Mesenchymal stem cell (in vitro differentiated cells and primary cell): ENCODE measurements around the gene PHETA2.

Experiments
- DNase-seq: peaks from one replicate; pipeline ENCODE4 v3.0.0-alpha.2; 2013
- H2AFZ ChIP-seq: one replicate; pipeline ENCODE4 v1.6.1; 2013; ENCODE audit warnings: low read depth, mild to moderate bottlenecking, control low read depth, inconsistent platforms, low read length, moderate library complexity
- H2AK5ac ChIP-seq: 2 replicates; pipeline ENCODE4 v1.6.1; 2013; ENCODE audit warnings: low read length, moderate library complexity, mild to moderate bottlenecking, inconsistent platforms; ENCODE audit not compliant: severe bottlenecking
- H2BK120ac ChIP-seq: one replicate; pipeline ENCODE4 v1.6.1; 2013; ENCODE audit warnings: low read depth, mild to moderate bottlenecking, inconsistent platforms, low read length, moderate library complexity
- H2BK12ac ChIP-seq, 2 experiments: one replicate each; pipeline ENCODE4 v1.6.1; 2013; ENCODE audit warnings: inconsistent platforms in 2 of 2, low read length in 2 of 2, mild to moderate bottlenecking in 2 of 2, moderate library complexity in 2 of 2, control low read depth in 1 of 2
- H2BK15ac ChIP-seq: one replicate; pipeline ENCODE4 v1.6.1; 2013; ENCODE audit warnings: mild to moderate bottlenecking, low read depth, inconsistent platforms; ENCODE audit not compliant: poor library complexity, severe bottlenecking
- H2BK5ac ChIP-seq: 2 replicates; pipeline ENCODE4 v1.6.1; 2013; ENCODE audit warnings: low read depth, mild to moderate bottlenecking, low read length, control low read depth, inconsistent platforms; ENCODE audit not compliant: poor library complexity, severe bottlenecking
- H3K14ac ChIP-seq, 2 experiments: one replicate each; pipeline ENCODE4 v1.6.1; 2013; ENCODE audit warnings: inconsistent platforms in 2 of 2, low read length in 2 of 2, control low read depth in 1 of 2, mild to moderate bottlenecking in 1 of 2, moderate library complexity in 1 of 2
- H3K18ac ChIP-seq, 2 experiments: one replicate each; pipeline ENCODE4 v1.6.1; 2013; ENCODE audit warnings: inconsistent platforms in 2 of 2, low read length in 2 of 2, control low read depth in 1 of 2, low read depth in 1 of 2, mild to moderate bottlenecking in 1 of 2
- H3K23ac ChIP-seq, 2 experiments: one replicate each; pipeline ENCODE4 v1.6.1; 2013; ENCODE audit warnings: inconsistent platforms in 2 of 2, low read length in 2 of 2, mild to moderate bottlenecking in 2 of 2, moderate library complexity in 2 of 2, control low read depth in 1 of 2
- H3K27ac ChIP-seq: 2 replicates; pipeline ENCODE4 v1.5.1; 2013; ENCODE audit warnings: mild to moderate bottlenecking, moderate library complexity, low read length, control low read depth, inconsistent platforms; ENCODE audit not compliant: poor library complexity, severe bottlenecking
- H3K27me3 ChIP-seq, 2 experiments: 2 replicates each; pipeline versions ENCODE4 v1.6.1 to v1.7.0; 2013; ENCODE audit warnings: low read length in 2 of 2, mild to moderate bottlenecking in 2 of 2, moderate library complexity in 2 of 2, control low read depth in 1 of 2, inconsistent platforms in 1 of 2; ENCODE audit not compliant: control insufficient read depth in 1 of 2, insufficient read depth in 1 of 2
- H3K36me3 ChIP-seq, 2 experiments: 2 replicates each; pipeline versions ENCODE4 v1.6.1 to v1.7.0; 2013; ENCODE audit warnings: low read length in 2 of 2, control low read depth in 1 of 2, inconsistent platforms in 1 of 2, low read depth in 1 of 2, mild to moderate bottlenecking in 1 of 2; ENCODE audit not compliant: insufficient read depth in 2 of 2, control insufficient read depth in 1 of 2
- H3K4ac ChIP-seq, 2 experiments: one replicate each; pipeline ENCODE4 v1.6.1; 2013; ENCODE audit warnings: inconsistent platforms in 2 of 2, low read length in 2 of 2, mild to moderate bottlenecking in 2 of 2, moderate library complexity in 2 of 2, control low read depth in 1 of 2, low read depth in 1 of 2
- H3K4me1 ChIP-seq: 2 replicates; pipeline ENCODE4 v1.6.1; 2013; ENCODE audit warnings: low read depth, low read length, control low read depth; ENCODE audit not compliant: control insufficient read depth, insufficient read depth
- H3K4me2 ChIP-seq: 2 replicates; pipeline ENCODE4 v1.6.1; 2013; ENCODE audit warnings: low read length, mild to moderate bottlenecking, inconsistent platforms; ENCODE audit not compliant: poor library complexity, severe bottlenecking
- H3K4me3 ChIP-seq, 2 experiments: 2 replicates each; pipeline versions ENCODE4 v1.5.1 to v1.7.0; 2013; ENCODE audit warnings: low read length in 2 of 2, mild to moderate bottlenecking in 2 of 2, control low read depth in 1 of 2, low read depth in 1 of 2; ENCODE audit not compliant: insufficient read depth in 1 of 2
- H3K79me1 ChIP-seq: replicated peaks from 2 replicates; pipeline ENCODE4 v1.6.1; 2013; ENCODE audit warnings: mild to moderate bottlenecking, control low read depth, low read length, inconsistent platforms; ENCODE audit not compliant: poor library complexity, severe bottlenecking
- H3K9ac ChIP-seq: 2 replicates; pipeline ENCODE4 v1.7.0; 2013; ENCODE audit warnings: mild to moderate bottlenecking, low read length, moderate library complexity
- H3K9me3 ChIP-seq: 2 replicates; pipeline ENCODE4 v1.7.0; 2013; ENCODE audit warnings: mild to moderate bottlenecking, low read length; ENCODE audit not compliant: control insufficient read depth
- H4K8ac ChIP-seq: one replicate; pipeline ENCODE4 v1.6.1; 2013; ENCODE audit warnings: inconsistent platforms, mild to moderate bottlenecking, low read length, moderate library complexity
- H4K91ac ChIP-seq: one replicate; pipeline ENCODE4 v1.6.1; 2013; ENCODE audit warnings: mild to moderate bottlenecking, low read length, inconsistent platforms
- WGBS: methylation state at CpG from one replicate; pipeline ENCODE4 v1.1.7; 2013; ENCODE audit warnings: mixed read lengths; 5-methylcytosine and 5-hydroxymethylcytosine counted together

PHETA2 gene

DNA sequence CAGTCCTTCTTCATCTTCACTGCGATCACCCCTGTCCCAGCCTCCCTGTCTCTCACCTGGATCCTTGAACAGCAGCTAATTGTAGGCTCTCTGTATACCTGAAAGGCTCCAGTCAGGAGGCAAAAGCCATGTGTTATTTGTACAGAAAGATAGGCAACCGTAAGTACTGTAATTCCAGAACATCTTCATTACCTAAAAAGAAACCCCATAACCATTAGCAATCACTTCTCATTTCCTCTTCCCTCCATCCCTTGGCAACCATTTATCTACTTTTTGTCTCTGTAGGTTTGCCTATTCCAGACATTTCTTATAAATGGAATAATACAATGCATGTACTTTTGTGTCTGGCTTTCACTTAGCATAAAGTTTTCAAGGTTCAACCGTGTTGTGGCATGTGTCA is 21.3 kb upstream of the PHETA2 start:
- Histone ChIP-seq H3K4me2 (no peak overlapping the region), H2BK12ac (no peak overlapping the region), H3K9ac (no peak overlapping the region), H2BK15ac (no peak overlapping the region), H2AFZ (no peak overlapping the region), H3K27ac (no peak overlapping the region), H3K4me3 (no peak overlapping the region), H3K18ac (no peak overlapping the region), H3K14ac (no peak overlapping the region), H2BK120ac (no peak overlapping the region), H2BK5ac (no peak overlapping the region), H4K8ac (no peak overlapping the region), H3K9me3 (peaks cover 20% of the 10 kb centered on the region), H3K36me3 (no peaks in the 10 kb centered on the region), H3K79me1 (no peaks in the 10 kb centered on the region), H3K23ac (no peak overlapping the region), H2AK5ac (no peak overlapping the region), H4K91ac (no peak overlapping the region), H3K4me1 (no peaks in the 10 kb centered on the region), H3K27me3 (no peaks in the 10 kb centered on the region), H3K4ac (no peak overlapping the region)
- WGBS: 79% methylated on average over 3 of the region's 3 CpGs
- no peak for DNase-seq

GRCh38 chr22:42056757-42057511 is 17.1 kb upstream of the PHETA2 start:
- Histone ChIP-seq H3K79me1 (no peaks in the 10 kb centered on the region), H3K4me1 (no peaks in the 10 kb centered on the region), H4K91ac (no peak overlapping the region), H3K18ac (no peak overlapping the region), H2BK12ac (no peak overlapping the region), H2BK5ac (no peak overlapping the region), H3K4me3 (peak overlapping the region in 1 of 2 experiments; percentile 11), H3K23ac (no peak overlapping the region), H3K36me3 (peaks cover 23 to 33% of the 10 kb centered on the region in 2 experiments), H2BK15ac (no peak overlapping the region), H2BK120ac (no peak overlapping the region), H3K27ac (no peak overlapping the region), H3K9ac (no peak overlapping the region), H3K9me3 (peaks cover 24% of the 10 kb centered on the region), H2AFZ (no peak overlapping the region), H3K4me2 (no peak overlapping the region), H4K8ac (no peak overlapping the region), H3K27me3 (no peaks in the 10 kb centered on the region), H3K4ac (no peak overlapping the region), H2AK5ac (no peak overlapping the region), H3K14ac (no peak overlapping the region)
- no CpG with 5 or more reads among the region's 1 CpG for WGBS
- no peak for DNase-seq

- H3K79me1 ChIP-seq: no peaks in the 10 kb centered on the region
- H3K27ac ChIP-seq: no peak overlapping the region
- no peak overlapping the region for H2AFZ ChIP-seq
- H3K14ac ChIP-seq: no peak overlapping the region
- H3K27me3 ChIP-seq: no peaks in the 10 kb centered on the region
- no peak overlapping the region for H2AK5ac ChIP-seq
- no peak overlapping the region for H3K4me2 ChIP-seq
- no peaks in the 10 kb centered on the region for H3K4me1 ChIP-seq
- no peak overlapping the region for H3K18ac ChIP-seq
- no peak overlapping the region for H3K9ac ChIP-seq
- no peak overlapping the region for H2BK5ac ChIP-seq
- H4K8ac ChIP-seq: no peak overlapping the region
- no peak overlapping the region for H2BK15ac ChIP-seq
- H3K23ac ChIP-seq: no peak overlapping the region
- H2BK120ac ChIP-seq: no peak overlapping the region
- H3K4me3 ChIP-seq: no peak overlapping the region
- no peak overlapping the region for H2BK12ac ChIP-seq
- H3K36me3 ChIP-seq: peaks cover 31 to 51% of the 10 kb centered on the region in 2 experiments
- no peak for DNase-seq
- H4K91ac ChIP-seq: no peak overlapping the region
- WGBS: 96% methylated on average over 5 of the region's 5 CpGs
- H3K4ac ChIP-seq: no peak overlapping the region
- peaks cover 24% of the 10 kb centered on the region for H3K9me3 ChIP-seq
Measured at GRCh38 chr22:42060489-42060888, 13.6 kb upstream of the PHETA2 start.

GRCh38 chr22:42061041-42061440 is 13.0 kb upstream of the PHETA2 start:
- Histone ChIP-seq H3K36me3 (peaks cover 36 to 56% of the 10 kb centered on the region in 2 experiments), H3K4me2 (no peak overlapping the region), H3K14ac (peak overlapping the region in 1 of 2 experiments; percentile 1), H2BK12ac (no peak overlapping the region), H3K79me1 (no peaks in the 10 kb centered on the region), H3K23ac (no peak overlapping the region), H2BK120ac (no peak overlapping the region), H2BK5ac (no peak overlapping the region), H3K27ac (no peak overlapping the region), H3K27me3 (no peaks in the 10 kb centered on the region), H3K4me1 (no peaks in the 10 kb centered on the region), H4K8ac (no peak overlapping the region), H2BK15ac (no peak overlapping the region), H3K18ac (no peak overlapping the region), H2AFZ (no peak overlapping the region), H3K4ac (no peak overlapping the region), H4K91ac (no peak overlapping the region), H3K4me3 (no peak overlapping the region), H3K9ac (no peak overlapping the region), H2AK5ac (no peak overlapping the region), H3K9me3 (peaks cover 18% of the 10 kb centered on the region)
- no peak for DNase-seq
- 88% methylated on average over 7 of the region's 7 CpGs for WGBS
